Coronary artery (tissue), 2 donors: ENCODE data around the gene TNK2.

Experiments used
- DNase-seq: peaks from one replicate; pipeline ENCODE4 v3.0.0-alpha.2; 2017; ENCODE audit warnings: low spot score
- H3K27ac ChIP-seq, 2 donors: fragments of 200-600 bp; sonication (generic); one replicate each; pipeline ENCODE4 v1.5.1; 2016 to 2019
- H3K4me3 ChIP-seq: fragments of 200-600 bp; sonication (generic); 2 replicates; pipeline ENCODE4 v1.5.1; 2016; ENCODE audit warnings: mild to moderate bottlenecking, moderate library complexity
- CTCF ChIP-seq: fragments of 200-600 bp; sonication (generic); IDR thresholded peaks from one replicate; pipeline ENCODE4 v1.5.1; 2019; ENCODE audit warnings: antibody characterized with exemption

The TNK2 gene

GRCh38 chr3:195815169-195815771, 93.1 kb downstream of the TNK2 start:
- H3K4me3 ChIP-seq, result no peak overlapping the region
- DNase-seq, result no peak
- no peak overlapping the region for H3K27ac ChIP-seq
- no peak for TF ChIP-seq CTCF

DNA sequence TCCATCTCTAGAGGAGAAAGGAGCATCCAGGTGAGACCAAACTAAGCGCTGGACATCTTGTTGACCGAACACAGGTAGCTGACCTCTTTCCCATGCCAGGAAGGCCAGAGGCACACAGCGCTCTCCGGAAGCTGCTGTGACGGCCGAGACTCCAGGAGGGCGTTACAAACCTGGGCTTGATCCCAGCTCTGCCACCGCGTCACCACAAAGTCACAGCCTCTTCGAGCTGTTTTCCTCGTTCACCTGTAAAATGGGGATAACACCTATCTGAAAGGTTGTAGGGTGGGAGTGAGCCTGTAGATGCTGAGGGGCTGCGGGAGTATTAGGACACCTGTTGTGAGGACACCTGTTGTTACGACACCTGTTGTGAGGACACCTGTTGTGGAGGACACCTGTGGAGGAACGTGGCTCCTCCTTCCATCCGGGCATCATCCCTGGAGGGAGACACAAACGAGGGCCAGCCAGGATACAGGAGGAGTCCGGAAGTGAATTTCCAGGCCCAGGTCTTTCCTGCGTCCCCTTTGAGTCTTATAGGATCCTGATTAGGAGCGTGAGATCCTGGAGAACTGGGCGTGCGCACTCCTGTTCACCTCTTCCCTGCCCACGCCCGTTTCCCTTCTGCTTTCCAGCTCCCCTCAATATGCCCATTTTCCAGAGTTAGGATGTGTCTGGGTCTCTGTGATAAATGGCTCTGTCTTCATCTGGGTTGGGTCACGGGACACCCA, 94.3 kb downstream of the TNK2 start:
- H3K4me3 ChIP-seq, result no peak overlapping the region
- no peak overlapping the region for H3K27ac ChIP-seq
- DNase-seq, result no peak
- no peak for TF ChIP-seq CTCF
